Epithelial cell of esophagus (primary cell): Measurements from ENCODE around the gene POU2F1.
A peak's percentile ranks its signal among the peaks of the same experiment; 100 is the strongest.

ENCODE experiments used
- DNase-seq: peaks from one replicate; pipeline ENCODE4 v3.0.0; 2010; ENCODE audit warnings: low read depth
- H3K4me3 ChIP-seq: 2 replicates; pipeline ENCODE4 v1.5.1; 2011; ENCODE audit warnings: mild to moderate bottlenecking, low read length, control low read depth
- CTCF ChIP-seq: IDR thresholded peaks from 2 replicates; pipeline ENCODE4 v1.5.1; 2011; ENCODE audit warnings: low read depth, mild to moderate bottlenecking, low read length, control low read depth, inconsistent platforms; ENCODE audit not compliant: insufficient read depth; ENCODE audit errors: missing control alignments

The POU2F1 gene

DNA sequence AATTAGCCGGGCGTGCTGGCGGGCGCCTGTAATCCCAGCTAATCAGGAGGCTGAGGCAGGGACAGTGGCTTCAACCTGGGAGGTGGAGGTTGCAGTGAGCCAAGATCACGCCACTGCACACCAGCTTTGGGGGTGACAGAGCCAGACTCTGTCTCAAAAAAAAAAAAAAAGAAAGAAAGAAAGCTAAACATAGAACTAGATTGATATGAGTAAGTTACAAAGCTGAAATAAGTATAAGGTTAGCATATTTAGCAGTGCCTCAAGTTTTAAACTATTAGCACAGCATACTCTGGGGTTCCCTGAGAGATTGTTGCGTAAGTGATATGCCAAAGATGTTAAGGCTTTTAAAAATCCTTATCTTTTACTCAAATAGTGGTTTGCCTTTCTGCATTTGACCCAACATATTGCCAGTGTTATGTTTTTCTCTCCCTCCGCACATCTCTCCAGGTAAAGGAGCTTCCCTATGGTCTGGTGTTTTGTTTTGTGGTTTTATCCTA, 171.6 kb downstream of the POU2F1 start:
- no peak for DNase-seq
- TF ChIP-seq CTCF: no peak
- no peak overlapping the region for H3K4me3 ChIP-seq

GRCh38 chr1:167400359-167400953, 179.8 kb downstream of the POU2F1 start:
- TF ChIP-seq CTCF: no peak
- DNase-seq: no peak
- no peak overlapping the region for H3K4me3 ChIP-seq

DNA sequence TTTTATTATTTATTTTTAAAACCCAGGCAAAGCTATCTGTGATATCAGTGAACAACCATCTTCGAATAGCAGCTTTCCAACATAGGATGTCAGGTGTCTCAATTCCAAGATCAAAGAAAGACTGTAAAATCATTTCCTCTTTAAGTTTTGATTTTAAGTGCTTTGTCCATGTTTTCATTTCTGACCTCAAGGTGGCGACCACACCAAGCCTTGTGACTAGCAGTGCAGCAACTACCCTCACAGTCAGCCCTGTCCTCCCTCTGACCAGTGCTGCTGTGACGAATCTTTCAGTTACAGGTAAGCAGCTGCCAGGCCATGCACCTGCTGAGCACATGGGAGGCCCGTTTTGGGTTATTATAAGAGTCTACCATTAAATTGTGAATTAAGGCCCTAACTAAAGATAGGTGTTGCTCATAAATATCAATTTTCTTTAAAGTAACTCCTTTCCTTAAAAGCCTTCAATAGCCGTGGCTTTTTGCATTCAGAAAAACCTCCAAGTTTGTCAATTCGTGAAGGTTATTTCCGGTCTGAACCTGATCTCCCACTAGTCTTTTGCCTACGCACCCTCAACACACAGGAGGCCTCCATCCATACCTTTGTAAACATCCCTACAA, 180.7 kb downstream of the POU2F1 start:
- DNase-seq: peak; percentile 74
- TF ChIP-seq CTCF: peak; percentile 64
- no peak overlapping the region for H3K4me3 ChIP-seq

DNA sequence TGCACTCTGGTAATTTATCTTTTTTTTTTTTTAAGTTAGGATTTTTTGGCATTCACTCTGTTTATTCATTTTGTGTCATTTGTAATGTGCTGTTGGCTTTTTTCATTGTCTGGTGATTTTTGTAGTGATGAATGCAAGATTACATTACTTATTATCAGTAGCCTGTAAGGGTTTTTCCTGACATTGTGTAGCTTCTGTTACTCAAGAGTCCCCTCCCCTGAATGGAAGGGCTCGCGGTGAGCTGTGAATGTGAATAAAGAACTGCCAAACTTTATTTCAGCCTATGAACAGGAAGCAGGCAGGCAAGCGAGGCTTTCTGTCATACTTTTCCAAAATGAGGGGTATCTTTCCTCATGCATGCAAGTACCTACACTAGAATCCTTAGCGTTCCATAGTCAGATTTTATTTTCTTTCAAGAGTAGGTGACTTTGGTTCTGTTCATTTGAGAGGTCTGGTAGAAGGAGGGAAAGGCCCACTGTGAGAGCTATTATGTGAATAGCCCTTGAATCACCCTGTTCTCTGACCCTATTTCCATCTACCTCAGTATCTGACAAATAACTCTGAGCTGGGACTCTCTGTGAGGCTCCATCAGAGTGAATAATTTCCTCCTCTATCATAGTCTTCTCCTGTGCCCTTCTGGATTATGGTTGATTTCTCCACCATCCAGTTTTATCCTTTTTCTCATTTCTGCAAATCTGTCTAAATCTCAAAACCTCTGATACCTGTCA, 183.6 kb downstream of the POU2F1 start:
- TF ChIP-seq CTCF: no peak
- H3K4me3 ChIP-seq: no peak overlapping the region
- DNase-seq: no peak

- H3K4me3 ChIP-seq: no peak overlapping the region
- no peak for TF ChIP-seq CTCF
- no peak for DNase-seq
Measured at GRCh38 chr1:167404908-167405307, 184.2 kb downstream of the POU2F1 start.

GRCh38 chr1:167408355-167408754, 187.7 kb downstream of the POU2F1 start:
- TF ChIP-seq CTCF: no peak
- no peak overlapping the region for H3K4me3 ChIP-seq
- no peak for DNase-seq
